Activated CD4-positive, alpha-beta T cell treated with anti-CD3 and anti-CD28 coated beads for 36 hours (primary cell): Measurements from ENCODE around the gene APOBEC3A. TPM values are rescaled to one million over a fixed set of nuclear protein-coding genes. Genes with fewer than 3 reads are reported as not detected.

Experiments
- ATAC-seq: fragments of 200-7000 bp; cut with Tn5 transposase; one replicate; pipeline ENCODE4 v1.10.0; 2021; ENCODE audit warnings: mild to moderate bottlenecking, moderate library complexity
- CTCF ChIA-PET: fragments of 350-600 bp; sonication (Branson Sonifier 250); formaldehyde crosslinking; loops from one replicate; lab custom pipeline; 2021; ENCODE audit warnings: antibody characterized with exemption; lab: Charles Lee
- POLR2A ChIA-PET: fragments of 350-600 bp; sonication (Branson Sonifier 250); formaldehyde crosslinking; loops from one replicate; lab custom pipeline; 2021; ENCODE audit warnings: antibody characterized with exemption, inconsistent platforms; lab: Charles Lee
- DNase-seq: peaks from one replicate; pipeline ENCODE4 v3.0.0-alpha.2; 2020
- H3K27ac Mint-ChIP-seq: one replicate; pipeline ENCODE4 v1.8.0; 2021; ENCODE audit warnings: mixed read lengths
- H3K27me3 Mint-ChIP-seq: one replicate; pipeline ENCODE4 v1.8.0; 2021; ENCODE audit warnings: mixed read lengths
- H3K36me3 Mint-ChIP-seq: one replicate; pipeline ENCODE4 v1.8.0; 2021; ENCODE audit warnings: low read depth, mixed read lengths
- H3K4me1 Mint-ChIP-seq: one replicate; pipeline ENCODE4 v1.8.0; 2021; ENCODE audit warnings: mixed read lengths
- H3K4me3 Mint-ChIP-seq: one replicate; pipeline ENCODE4 v1.8.0; 2021; ENCODE audit warnings: mild to moderate bottlenecking, moderate library complexity, mixed read lengths
- H3K9me3 Mint-ChIP-seq: one replicate; pipeline ENCODE4 v1.8.0; 2021; ENCODE audit warnings: low read depth, mixed read lengths
- intact Hi-C, 2 experiments: fragments of 100-400 bp; cut with DNase I in 1 of 2; cut with micrococcal nuclease in 1 of 2; formaldehyde crosslinking; loops; one replicate each; pipeline versions ENCODE4 v1.14.2 to v1.15.1; 2022 to 2024; cut with DNase I, micrococcal nuclease
- total RNA-seq, 2 experiments: library from RNA; stranded (reverse); gene quantifications; one replicate each; pipeline ENCODE4 v1.2.3, GENCODE V29; 2021

Gene APOBEC3A
- not detected for total RNA-seq

DNA sequence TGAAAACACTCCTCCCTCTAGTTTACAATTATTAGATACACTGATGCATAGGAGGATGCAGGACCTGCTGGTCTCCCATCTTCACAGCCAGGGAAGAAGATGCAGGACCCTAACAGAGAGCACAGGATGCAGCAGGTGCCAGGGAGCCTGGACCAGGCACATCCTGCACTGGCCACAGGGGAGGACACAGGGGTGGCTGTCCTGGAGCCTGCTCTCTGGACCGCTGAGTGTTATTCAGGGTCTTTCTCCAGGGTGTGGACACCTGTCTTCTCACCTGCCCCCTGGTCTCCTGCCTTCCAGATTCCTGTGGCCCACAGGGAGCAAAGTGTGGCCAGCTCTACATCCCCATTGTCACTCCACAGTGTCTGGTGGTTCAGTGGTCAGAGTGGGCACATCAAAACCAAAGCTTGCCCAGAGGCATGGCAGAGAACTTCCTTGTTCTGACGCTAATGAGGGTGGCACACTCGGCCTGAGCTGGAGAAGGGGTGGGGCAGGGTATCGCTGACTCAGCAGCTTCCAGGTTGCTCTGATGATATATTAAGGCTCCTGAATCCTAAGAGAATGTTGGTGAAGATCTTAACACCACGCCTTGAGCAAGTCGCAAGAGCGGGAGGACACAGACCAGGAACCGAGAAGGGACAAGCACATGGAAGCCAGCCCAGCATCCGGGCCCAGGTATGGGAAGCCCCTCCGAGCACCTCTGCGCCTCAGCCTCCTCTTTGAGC, at the start of gene APOBEC3A:
TSS of gene APOBEC3A (plus strand) at position 564 of the 725 bp plus-strand sequence. CDS start at position 647, 83 bp downstream.
- Mint-ChIP-seq H3K9me3 (no peaks in the 10 kb centered on the region), H3K36me3 (no peaks in the 10 kb centered on the region), H3K27ac (peak within 1 kb of the TSS; percentile 78), H3K27me3 (peaks cover 6% of the 10 kb centered on the region), H3K4me1 (peaks cover 23% of the 10 kb centered on the region), H3K4me3 (no peak within 1 kb of the TSS)
- POLR2A ChIA-PET = no interaction called here
- ATAC-seq (no peak), DNase-seq (peak; percentile 39)
- CTCF ChIA-PET = interaction anchor here (1.7 kb wide), 1 partner anchor 87 kb away, joined by 7 read pairs; no protein-coding TSS in a partner anchor
- intact Hi-C loops = no loop called here

DNA sequence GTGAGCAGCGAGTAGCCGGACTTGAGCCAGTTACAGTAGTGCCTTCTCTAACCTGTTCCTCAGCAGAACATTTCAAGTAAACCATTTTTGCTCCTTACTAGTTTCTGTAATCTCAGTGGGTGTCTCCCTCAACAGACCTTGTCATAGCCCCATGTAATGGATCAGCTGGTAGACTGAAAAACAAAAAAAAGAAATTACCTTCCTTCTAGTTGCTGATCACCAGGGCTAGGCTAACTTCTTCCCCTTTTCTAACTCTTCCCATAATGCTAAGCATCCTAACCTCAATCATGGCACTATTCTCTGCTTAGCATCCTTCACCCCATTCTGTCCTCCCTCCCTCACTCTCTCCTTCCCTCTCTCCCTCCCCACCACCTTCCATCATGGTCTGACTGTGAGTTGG, 49.6 kb upstream of the APOBEC3A start:
- peaks cover 4% of the 10 kb centered on the region for H3K9me3 Mint-ChIP-seq
- ChIA-PET POLR2A (no interaction called here), CTCF (no interaction called here)
- DNase-seq (no peak), ATAC-seq (no peak)
- H3K27ac Mint-ChIP-seq = no peak overlapping the region
- peaks cover 18% of the 10 kb centered on the region for H3K27me3 Mint-ChIP-seq
- intact Hi-C loops = loop anchor here in 1 of 2 experiments (10.0 kb wide), 1 partner anchor 893 kb away; no protein-coding TSS in a partner anchor
- H3K36me3 Mint-ChIP-seq = peaks cover 4% of the 10 kb centered on the region
- no peaks in the 10 kb centered on the region for H3K4me1 Mint-ChIP-seq
- no peak overlapping the region for H3K4me3 Mint-ChIP-seq

DNA sequence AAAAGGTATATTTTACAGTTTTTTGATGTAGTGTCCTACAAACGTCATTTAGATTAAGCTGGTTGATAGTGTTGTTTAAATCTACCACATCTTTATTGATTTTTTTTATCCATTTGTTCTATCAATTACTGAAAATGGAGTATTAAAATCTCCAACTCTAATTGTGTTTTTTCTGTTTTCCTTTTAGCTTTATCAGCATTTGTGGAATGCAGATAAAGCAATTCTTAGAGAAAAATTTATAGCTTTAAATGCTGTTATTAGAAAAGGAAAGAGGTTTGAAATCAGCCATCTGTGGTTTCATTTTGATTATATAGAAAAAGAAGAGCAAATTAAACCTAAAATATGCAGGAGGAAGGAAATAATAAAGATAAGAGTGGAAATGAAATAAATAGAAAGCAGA, 46.0 kb upstream of the APOBEC3A start:
- H3K4me3 Mint-ChIP-seq = no peak overlapping the region
- H3K36me3 Mint-ChIP-seq = no peaks in the 10 kb centered on the region
- ATAC-seq (no peak), DNase-seq (no peak)
- H3K27me3 Mint-ChIP-seq = peaks cover 18% of the 10 kb centered on the region
- CTCF ChIA-PET = interaction anchor here (0.6 to 0.9 kb wide), 3 partner anchors 41 to 60 kb away, joined by 3 read pairs; no protein-coding TSS in a partner anchor
- H3K9me3 Mint-ChIP-seq = peaks cover 2% of the 10 kb centered on the region
- POLR2A ChIA-PET = interaction anchor here (0.6 kb wide), 1 partner anchor 171 kb away, joined by 4 read pairs; no protein-coding TSS in a partner anchor
- H3K4me1 Mint-ChIP-seq = no peaks in the 10 kb centered on the region
- H3K27ac Mint-ChIP-seq = no peak overlapping the region
- intact Hi-C loops = no loop called here

DNA sequence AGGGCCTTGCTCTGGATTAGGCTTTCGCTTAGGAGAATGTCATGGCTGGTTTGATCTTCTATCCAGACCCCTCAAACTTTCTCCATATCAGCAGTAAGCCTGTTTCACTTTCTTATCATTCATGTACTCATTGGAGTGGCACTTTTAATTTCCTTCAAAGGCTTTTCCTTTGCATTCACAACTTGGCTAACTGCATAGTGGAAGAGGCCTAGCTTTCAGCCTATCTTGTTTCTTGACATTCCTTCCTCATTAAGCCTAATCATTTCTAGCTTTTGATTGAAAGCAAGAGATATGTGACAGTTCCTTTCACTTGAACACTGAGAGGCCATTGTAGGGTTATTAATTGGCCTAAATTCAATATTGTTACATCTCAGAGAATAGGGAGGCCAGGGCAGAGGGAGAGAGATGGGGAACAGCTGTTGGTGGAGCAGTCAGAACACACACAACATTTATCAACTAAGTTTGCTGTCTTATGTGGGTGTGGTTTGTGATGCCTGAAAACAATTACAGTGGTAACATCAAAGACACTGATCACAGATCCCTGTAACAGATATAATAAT, 37.7 kb upstream of the APOBEC3A start:
- Mint-ChIP-seq H3K4me1 (peaks cover 6% of the 10 kb centered on the region), H3K27ac (no peak overlapping the region), H3K36me3 (no peaks in the 10 kb centered on the region), H3K4me3 (no peak overlapping the region), H3K9me3 (no peaks in the 10 kb centered on the region), H3K27me3 (peaks cover 16% of the 10 kb centered on the region)
- CTCF ChIA-PET = interaction anchor here (0.5 to 1.0 kb wide), 6 partner anchors 13 to 251 kb away, joined by 3 to 4 read pairs (median 3); no protein-coding TSS in a partner anchor
- intact Hi-C loops = no loop called here
- POLR2A ChIA-PET = interaction anchor here (0.6 kb wide), 1 partner anchor 917 kb away, joined by 3 read pairs; no protein-coding TSS in a partner anchor
- DNase-seq (no peak), ATAC-seq (no peak)

DNA sequence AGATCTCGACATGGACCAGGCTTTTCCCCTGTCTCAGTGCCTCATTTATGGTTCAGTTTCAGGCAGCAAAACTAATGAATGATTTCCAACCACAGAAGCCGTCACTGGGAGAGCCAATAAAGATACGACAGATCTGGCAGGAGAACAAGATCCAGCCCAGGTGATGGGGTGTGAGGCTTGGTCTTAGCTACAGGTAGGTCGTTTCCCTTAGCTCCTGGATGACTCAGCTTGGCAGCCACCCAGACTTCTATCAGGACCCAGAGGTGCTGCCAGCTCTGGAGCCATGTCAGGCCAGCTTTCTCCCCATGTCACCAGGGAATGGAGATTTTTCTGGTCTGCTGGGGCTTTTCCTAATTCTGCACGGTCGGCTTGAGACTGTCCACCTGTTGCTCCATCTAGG, 36.3 kb upstream of the APOBEC3A start:
- DNase-seq = no peak
- ChIA-PET POLR2A (interaction anchor here (0.6 kb wide), 1 partner anchor 395 kb away, joined by 3 read pairs; no protein-coding TSS in a partner anchor), CTCF (interaction anchor here (0.7 to 0.8 kb wide), 2 partner anchors 18 to 52 kb away, joined by 4 read pairs; no protein-coding TSS in a partner anchor)
- no peak for ATAC-seq
- Mint-ChIP-seq H3K4me1 (peaks cover 6% of the 10 kb centered on the region), H3K27ac (no peak overlapping the region), H3K4me3 (no peak overlapping the region), H3K27me3 (peaks cover 24% of the 10 kb centered on the region), H3K9me3 (no peaks in the 10 kb centered on the region), H3K36me3 (no peaks in the 10 kb centered on the region)
- intact Hi-C loops = no loop called here

DNA sequence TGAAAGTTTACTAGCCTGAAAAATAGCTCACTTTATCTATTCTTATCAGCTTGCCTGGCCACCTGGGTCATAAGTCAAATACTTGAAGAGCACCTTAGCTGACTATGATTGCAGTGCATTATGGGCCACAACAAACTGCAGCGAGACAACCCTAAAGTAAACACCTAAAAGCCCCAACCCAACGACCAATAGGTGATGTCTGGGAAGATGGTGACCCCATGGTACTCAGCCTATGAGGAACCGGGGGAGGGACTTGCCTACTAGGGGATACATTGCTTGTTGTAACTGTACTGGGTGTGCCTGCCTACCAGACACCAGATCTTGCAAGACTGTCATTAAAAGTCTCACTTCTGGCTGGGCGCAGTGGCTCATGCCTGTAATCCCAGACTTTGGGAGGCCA, 35.6 kb upstream of the APOBEC3A start:
- Mint-ChIP-seq H3K4me1 (peaks cover 6% of the 10 kb centered on the region), H3K36me3 (no peaks in the 10 kb centered on the region), H3K4me3 (no peak overlapping the region), H3K27me3 (peaks cover 25% of the 10 kb centered on the region), H3K27ac (no peak overlapping the region), H3K9me3 (no peaks in the 10 kb centered on the region)
- no peak for DNase-seq
- POLR2A ChIA-PET = interaction anchor here (0.6 kb wide), 1 partner anchor 394 kb away, joined by 3 read pairs; no protein-coding TSS in a partner anchor
- no peak for ATAC-seq
- intact Hi-C loops = no loop called here
- CTCF ChIA-PET = interaction anchor here (0.6 kb wide), 1 partner anchor 28 kb away, joined by 3 read pairs; no protein-coding TSS in a partner anchor

DNA sequence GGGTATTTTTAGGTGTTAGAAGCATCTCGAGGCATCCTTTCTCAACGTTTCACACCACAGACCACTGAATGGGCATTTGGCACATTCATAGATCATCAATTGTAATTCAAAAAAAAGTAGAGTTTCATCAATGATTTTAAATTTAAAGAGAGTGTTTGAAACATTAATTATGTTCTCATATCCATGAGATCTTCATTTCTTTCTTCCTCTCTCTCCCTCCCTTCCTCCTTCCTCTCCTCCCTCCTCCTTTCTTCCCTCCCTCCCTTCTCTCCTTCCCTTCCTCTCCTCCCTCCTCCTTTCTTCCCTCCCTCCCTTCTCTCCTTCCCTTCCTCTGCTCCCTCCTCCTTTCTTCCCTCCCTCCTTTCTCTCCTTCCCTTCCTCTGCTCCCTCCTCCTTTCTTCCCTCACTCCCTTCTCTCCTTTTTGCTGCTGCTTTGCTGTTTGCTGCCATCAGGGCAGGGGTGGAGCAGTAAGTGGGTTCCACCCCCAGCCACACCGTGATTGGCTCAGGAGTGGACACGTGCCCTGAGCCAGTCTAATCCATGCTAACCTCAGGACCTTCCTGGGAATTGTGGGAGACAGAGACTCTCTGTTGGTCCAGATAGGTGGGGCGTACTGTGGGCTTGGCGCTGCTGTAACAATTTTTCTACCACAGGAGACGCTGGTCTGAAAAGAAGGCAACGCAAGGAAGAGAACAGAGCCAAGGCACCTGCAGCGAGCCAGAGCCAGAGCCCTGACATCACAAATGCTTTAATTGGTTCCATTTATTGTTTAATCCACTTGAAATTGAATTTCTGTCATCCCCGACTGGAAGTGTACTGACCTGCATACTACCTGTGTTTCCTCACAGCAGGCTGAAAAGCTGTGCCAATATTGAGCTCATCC, 33.7 kb upstream of the APOBEC3A start:
- H3K4me3 Mint-ChIP-seq = no peak overlapping the region
- H3K9me3 Mint-ChIP-seq = no peaks in the 10 kb centered on the region
- ChIA-PET CTCF (interaction anchor here (0.8 to 1.2 kb wide), 3 partner anchors 19 to 54 kb away, joined by 3 to 4 read pairs (median 3); no protein-coding TSS in a partner anchor), POLR2A (no interaction called here)
- intact Hi-C loops = no loop called here
- ATAC-seq (no peak), DNase-seq (no peak)
- H3K27ac Mint-ChIP-seq = no peak overlapping the region
- H3K36me3 Mint-ChIP-seq = no peaks in the 10 kb centered on the region
- peaks cover 33% of the 10 kb centered on the region for H3K27me3 Mint-ChIP-seq
- H3K4me1 Mint-ChIP-seq = peaks cover 9% of the 10 kb centered on the region

DNA sequence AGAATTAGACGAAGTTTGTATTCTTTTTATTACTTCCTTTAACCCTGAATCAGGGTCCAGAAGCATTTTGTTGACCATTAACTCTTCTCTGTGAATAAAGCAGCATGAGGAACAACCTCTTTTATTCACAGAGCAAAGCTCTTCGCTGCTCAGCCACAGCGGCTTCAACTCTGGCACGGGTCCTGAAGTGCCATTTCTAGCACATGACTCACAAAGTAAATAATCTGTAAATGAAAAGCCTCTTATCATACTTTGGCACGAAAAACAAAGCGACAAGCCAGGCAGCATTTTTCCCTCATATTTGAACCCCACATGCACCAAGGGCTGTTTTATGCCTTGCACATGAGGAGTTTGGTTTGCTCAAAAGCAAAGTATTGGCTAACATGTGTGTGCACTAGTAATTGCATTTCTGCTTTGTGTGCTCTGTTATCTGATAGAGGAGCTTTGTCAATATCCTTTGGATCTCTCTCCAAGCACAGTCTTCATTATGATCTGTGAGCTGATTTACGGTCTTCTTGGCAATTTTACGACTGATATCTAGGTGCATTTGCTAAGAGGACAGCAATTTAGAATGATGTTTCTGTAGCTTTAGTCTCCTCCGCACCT, 33.0 kb upstream of the APOBEC3A start:
- Mint-ChIP-seq H3K4me3 (no peak overlapping the region), H3K36me3 (no peaks in the 10 kb centered on the region), H3K4me1 (peaks cover 7% of the 10 kb centered on the region), H3K9me3 (no peaks in the 10 kb centered on the region), H3K27ac (no peak overlapping the region), H3K27me3 (peaks cover 36% of the 10 kb centered on the region)
- POLR2A ChIA-PET = no interaction called here
- intact Hi-C loops = no loop called here
- CTCF ChIA-PET = interaction anchor here (0.7 to 1.2 kb wide), 5 partner anchors 18 to 810 kb away, joined by 3 to 4 read pairs (median 3); no protein-coding TSS in a partner anchor
- ATAC-seq = no peak
- DNase-seq = no peak

DNA sequence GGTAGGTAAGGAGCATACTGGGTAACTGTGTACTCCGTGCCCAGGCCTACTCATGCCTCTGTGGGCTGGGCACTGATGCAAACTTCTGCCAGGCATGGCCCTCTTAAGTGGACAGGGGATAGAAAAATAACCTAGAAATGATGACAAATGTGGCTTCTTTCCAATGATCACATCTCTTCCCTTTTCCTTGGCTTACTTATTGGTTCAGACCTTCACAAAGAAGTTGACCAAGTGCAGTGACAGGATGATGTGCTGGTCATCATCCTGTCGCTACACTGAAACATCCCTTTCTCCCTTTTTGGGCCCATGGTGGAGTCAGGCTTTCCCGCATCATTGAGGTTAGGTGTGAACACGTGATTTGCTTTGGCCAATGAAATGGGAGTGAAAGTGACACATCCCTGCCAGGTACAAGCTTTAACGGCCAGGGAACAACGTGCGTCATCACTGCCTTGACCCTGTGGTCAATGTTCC, 31.8 kb upstream of the APOBEC3A start:
- no peak for DNase-seq
- CTCF ChIA-PET = interaction anchor here (1.2 to 2.6 kb wide), 2 partner anchors 15 to 46 kb away, joined by 4 to 7 read pairs; no protein-coding TSS in a partner anchor

DNA sequence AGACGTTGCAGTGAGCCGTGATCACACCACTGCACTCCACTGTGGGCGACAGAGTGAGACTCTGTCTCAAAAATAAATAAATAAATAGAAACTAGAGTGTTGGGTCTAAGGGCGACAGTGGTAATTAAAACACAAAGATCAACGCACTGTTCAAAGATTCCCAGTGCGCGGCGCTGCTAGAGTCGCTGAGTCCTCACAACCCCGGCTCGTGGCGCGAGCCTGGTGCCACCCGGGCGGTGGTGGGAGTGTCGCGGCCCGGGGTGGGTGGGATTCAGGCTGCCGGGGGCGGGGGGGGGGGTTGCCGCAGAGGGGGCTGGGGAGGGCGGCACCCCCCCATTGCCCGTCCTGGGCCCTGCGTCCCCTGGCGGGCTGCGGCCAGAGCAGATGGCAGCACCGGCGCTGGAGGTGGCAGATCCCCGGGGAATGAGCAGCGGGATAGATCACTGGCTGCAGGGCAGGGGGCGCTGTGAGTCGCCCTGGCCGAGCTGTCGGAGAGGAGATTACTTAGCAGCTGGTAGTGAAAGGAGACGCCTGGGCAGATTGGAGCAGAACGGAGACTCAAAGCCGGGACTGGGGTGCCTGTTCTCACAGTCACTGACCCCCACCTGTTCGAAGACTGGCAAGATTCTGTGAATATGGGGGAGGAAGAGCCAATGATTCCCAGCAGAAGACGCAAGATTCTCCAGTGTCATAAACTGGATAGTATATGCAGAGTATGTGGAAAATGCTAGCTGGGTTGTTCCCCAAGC, 30.2 kb upstream of the APOBEC3A start:
- Mint-ChIP-seq H3K9me3 (no peaks in the 10 kb centered on the region), H3K4me1 (peaks cover 3% of the 10 kb centered on the region), H3K36me3 (no peaks in the 10 kb centered on the region), H3K4me3 (peak overlapping the region; percentile 14), H3K27ac (no peak overlapping the region), H3K27me3 (peaks cover 38% of the 10 kb centered on the region)
- intact Hi-C loops = loop anchor here in 1 of 2 experiments (1.0 to 5.0 kb wide), 2 partner anchors 45 to 76 kb away; no protein-coding TSS in a partner anchor
- peak; percentile 86 for ATAC-seq
- ChIA-PET CTCF (interaction anchor here (0.9 to 2.6 kb wide), 5 partner anchors 14 to 185 kb away, joined by 3 to 7 read pairs (median 4); no protein-coding TSS in a partner anchor), POLR2A (no interaction called here)
- peak; percentile 78 for DNase-seq

More for the DNA sequence above, 31.8 kb upstream of the APOBEC3A start:
- no peak overlapping the region for H3K4me3 Mint-ChIP-seq
- H3K27me3 Mint-ChIP-seq = peaks cover 38% of the 10 kb centered on the region
- H3K27ac Mint-ChIP-seq = no peak overlapping the region
- intact Hi-C loops = loop anchor here in 1 of 2 experiments (5.0 kb wide), 1 partner anchor 43 kb away; no protein-coding TSS in a partner anchor
- POLR2A ChIA-PET = no interaction called here
- ATAC-seq = no peak
- peaks cover 3% of the 10 kb centered on the region for H3K4me1 Mint-ChIP-seq
- H3K9me3 Mint-ChIP-seq = no peaks in the 10 kb centered on the region
- no peaks in the 10 kb centered on the region for H3K36me3 Mint-ChIP-seq
